ENCODE measurements around the gene MLLT10. TPM values are rescaled to one million over a fixed set of nuclear protein-coding genes. Genes with fewer than 3 reads are reported as not detected.

Gene MLLT10
- total RNA-seq, 4 donors from 2014 or later: 40.1 to 57.8 (median 47.5) TPM

DNA sequence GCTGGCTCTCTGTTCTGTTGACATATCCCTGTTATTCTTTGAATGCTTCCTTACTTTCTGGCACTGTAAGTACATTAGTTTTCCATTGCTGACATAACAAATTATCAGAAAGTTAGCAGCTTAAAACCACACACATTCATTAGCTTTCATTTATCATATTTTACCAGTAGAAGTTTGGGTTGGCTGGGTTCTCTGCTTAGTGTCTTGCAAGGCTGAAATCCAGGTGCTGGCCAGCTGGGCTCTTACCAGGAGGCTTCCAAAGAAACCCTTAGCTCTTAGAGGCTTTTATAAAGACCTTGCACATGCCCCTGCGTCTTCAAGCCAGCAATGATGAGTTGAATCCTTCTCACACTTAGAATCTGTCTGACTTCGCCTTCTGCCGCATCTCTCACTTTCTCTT lies 160.6 kb downstream of the MLLT10 start:
- TF ChIP-seq, protein P1, sequence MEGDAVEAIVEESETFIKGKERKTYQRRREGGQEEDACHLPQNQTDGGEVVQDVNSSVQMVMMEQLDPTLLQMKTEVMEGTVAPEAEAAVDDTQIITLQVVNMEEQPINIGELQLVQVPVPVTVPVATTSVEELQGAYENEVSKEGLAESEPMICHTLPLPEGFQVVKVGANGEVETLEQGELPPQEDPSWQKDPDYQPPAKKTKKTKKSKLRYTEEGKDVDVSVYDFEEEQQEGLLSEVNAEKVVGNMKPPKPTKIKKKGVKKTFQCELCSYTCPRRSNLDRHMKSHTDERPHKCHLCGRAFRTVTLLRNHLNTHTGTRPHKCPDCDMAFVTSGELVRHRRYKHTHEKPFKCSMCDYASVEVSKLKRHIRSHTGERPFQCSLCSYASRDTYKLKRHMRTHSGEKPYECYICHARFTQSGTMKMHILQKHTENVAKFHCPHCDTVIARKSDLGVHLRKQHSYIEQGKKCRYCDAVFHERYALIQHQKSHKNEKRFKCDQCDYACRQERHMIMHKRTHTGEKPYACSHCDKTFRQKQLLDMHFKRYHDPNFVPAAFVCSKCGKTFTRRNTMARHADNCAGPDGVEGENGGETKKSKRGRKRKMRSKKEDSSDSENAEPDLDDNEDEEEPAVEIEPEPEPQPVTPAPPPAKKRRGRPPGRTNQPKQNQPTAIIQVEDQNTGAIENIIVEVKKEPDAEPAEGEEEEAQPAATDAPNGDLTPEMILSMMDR (IDR thresholded peaks at IDR 0.05; ENCODE audit: low read depth): no peak

DNA sequence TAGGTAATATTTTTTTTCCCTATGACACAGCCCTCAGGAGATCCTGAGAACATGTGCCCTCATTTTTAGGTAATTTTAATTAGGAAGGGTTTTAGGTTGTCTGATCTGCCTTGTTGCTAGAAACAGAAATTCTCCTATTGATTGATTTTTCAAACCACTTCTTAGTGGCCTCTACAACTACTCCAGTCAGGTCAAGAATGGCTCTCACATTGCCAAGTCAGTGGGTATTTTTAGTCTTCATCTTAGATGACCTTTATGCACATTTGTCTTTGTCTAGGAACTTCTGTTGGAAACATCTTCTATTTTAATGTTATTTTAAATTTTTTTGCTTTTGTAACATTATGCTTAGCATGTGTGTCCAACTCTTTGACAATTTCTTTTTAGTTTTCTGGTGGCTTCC lies 162.3 kb downstream of the MLLT10 start:
- TF ChIP-seq, protein P1 (IDR thresholded peaks at IDR 0.05; ENCODE audit: low read depth): no peak

DNA sequence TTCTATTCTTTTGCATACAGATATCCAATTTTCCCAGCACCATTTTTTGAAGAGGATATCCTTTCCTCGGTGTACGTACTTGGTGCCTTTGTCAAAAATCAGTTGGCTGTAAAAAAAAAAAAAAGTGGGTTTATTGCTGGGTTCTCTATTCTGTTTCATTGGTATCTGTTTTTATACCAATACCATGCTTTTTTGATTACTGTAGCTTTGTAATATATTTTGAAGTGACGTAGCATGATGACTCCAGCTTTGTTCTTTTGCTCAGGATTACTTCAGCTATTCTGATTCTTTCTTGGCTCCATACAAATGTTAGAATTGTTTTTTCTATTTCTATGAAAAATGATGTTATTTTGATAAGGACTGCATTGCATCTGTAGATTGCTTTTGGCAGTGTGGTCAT lies 165.5 kb downstream of the MLLT10 start:
- TF ChIP-seq, protein P1 (IDR thresholded peaks at IDR 0.05; ENCODE audit: low read depth): no peak

DNA sequence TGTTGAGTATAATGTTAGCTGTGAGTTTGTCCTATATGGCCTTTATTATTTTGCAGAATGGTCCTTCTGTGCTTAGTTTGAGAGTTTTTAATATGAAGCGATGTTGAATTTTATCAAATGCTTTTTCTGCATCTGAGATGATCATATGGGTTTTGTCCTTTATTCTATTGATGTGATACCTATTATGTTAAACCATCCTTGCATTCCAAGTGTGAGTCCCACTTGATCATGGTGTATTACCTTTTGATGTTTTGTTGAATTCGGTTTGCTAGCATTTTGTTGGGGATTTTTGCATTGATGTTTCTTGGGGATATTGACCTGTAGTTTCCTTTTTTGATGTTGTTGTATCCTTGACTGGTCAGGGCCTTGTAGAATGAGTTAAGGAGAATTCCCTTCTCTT lies 166.4 kb downstream of the MLLT10 start:
- TF ChIP-seq, protein P1 (IDR thresholded peaks at IDR 0.05; ENCODE audit: low read depth): no peak

DNA sequence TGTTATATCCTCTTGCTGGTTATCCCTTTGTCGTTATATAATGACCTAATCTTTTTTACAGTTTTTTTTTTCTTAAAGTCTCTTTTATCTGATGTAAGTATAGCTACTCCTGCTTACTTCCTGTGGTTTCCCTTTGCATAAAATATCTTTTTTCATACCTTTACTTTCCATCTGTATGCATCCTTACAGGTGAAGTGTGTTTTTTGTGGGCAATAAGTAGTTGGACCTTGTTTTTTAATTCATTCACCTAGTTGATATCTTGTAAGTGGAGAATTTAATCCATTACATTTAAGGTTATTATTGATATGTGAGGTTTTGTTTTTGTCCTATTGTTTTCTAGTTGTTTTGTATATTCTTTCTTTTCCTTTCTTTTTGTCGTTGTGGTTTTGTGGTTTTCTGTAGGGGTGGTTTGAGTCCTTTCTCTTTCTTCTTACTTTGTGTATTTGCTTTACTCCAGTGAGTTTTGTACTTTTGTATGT lies 168.6 kb downstream of the MLLT10 start:
- TF ChIP-seq, protein P1 (IDR thresholded peaks at IDR 0.05; ENCODE audit: low read depth): no peak

DNA sequence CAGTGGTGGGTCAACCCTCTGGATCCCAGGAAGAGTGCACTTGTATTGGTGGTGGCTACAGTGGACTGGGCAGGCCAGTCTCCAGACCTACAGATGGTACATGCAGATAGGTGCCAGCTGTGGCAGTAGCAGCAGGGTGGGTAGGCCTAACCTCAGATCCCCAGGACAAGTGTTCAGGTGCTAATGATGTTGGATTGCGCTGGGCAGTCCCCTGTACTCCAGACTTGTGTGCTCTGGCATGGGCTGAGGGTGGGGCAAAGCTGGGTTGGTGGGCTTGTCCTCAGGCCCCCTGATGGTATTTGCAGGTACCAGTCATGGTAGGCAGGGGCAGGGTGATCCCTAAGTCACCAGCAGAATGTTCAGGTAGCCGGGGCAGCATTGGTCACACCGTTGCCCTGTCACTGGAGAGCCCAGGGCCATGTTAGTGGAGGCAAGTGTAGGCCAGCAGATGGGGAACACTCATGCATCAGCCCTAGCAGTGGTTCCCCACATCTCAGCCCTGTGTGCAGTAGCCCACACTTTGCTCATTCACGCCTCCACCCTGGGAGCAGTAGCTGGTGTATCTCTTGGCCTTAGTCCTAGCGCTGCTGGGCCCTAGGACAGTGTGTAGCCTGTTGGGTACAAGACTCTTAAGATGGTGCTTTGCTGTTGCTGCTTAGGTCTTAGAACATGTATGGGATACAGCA lies 171.3 kb downstream of the MLLT10 start:
- TF ChIP-seq, protein P1 (IDR thresholded peaks at IDR 0.05; ENCODE audit: low read depth): no peak

DNA sequence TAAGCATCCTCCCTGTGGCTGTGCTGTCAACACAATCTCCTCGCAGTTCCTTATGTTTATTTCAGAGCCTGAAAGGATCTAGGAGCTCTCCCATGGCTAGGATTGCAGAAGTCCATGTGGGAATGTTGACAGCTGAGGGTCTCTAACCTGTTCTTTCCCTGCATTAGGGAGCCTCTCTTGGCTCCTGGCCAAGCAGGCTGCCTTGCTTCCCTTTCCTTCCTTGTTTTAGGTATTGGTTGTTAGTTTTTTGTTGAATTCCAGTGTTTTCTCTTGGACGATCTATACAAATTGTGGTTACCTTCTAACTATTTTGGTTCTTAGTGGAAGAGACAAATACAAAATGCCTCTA lies 171.8 kb downstream of the MLLT10 start:
- TF ChIP-seq, protein P1 (IDR thresholded peaks at IDR 0.05; ENCODE audit: low read depth): no peak

Data from subcutaneous adipose tissue (tissue), 4 donors.